Heart left ventricle (tissue), 16 donors: ENCODE data around the gene MEIS2. TPM values are rescaled to one million over a fixed set of nuclear protein-coding genes. Genes with fewer than 3 reads are reported as not detected.

Source experiments
- ATAC-seq, 4 donors: fragments of 200-7000 bp; cut with Tn5 transposase; one replicate each; pipeline ENCODE4 v1.9.1; 2020 to 2022; ENCODE audit warnings: moderate library complexity in 4 of 4, mild to moderate bottlenecking in 3 of 4, moderate number of reproducible peaks in 1 of 4
- DNase-seq, 5 donors: peaks; one replicate each; pipeline ENCODE4 v3.0.0-alpha.2; 2020
- H3K27ac ChIP-seq, 12 donors: fragments of 200-600 bp; sonication (generic) in 4 of 12; one replicate each; pipeline versions ENCODE4 v1.5.0 to v1.8.0; 2016 to 2022; ENCODE audit warnings: mild to moderate bottlenecking in 2 of 12
- H3K27me3 ChIP-seq, 9 donors: fragments of 200-600 bp; sonication (generic) in 2 of 9; one replicate each; pipeline versions ENCODE4 v1.5.1 to v1.8.0; 2016 to 2022; ENCODE audit warnings: mild to moderate bottlenecking in 3 of 9
- H3K36me3 ChIP-seq, 9 donors: fragments of 200-600 bp; sonication (generic) in 2 of 9; one replicate each; pipeline versions ENCODE4 v1.5.0 to v1.8.0; 2018 to 2022; ENCODE audit warnings: mild to moderate bottlenecking in 2 of 9
- H3K4me1 ChIP-seq, 12 donors: fragments of 200-600 bp; sonication (generic) in 4 of 12; one replicate each; pipeline versions ENCODE4 v1.5.0 to v1.8.0; 2016 to 2022; ENCODE audit warnings: mild to moderate bottlenecking in 3 of 12
- H3K4me3 ChIP-seq, 12 donors: fragments of 200-600 bp; sonication (generic) in 4 of 12; one replicate each; pipeline versions ENCODE4 v1.5.0 to v1.8.0; 2017 to 2022; ENCODE audit warnings: mild to moderate bottlenecking in 9 of 12, moderate library complexity in 4 of 12
- H3K9me3 ChIP-seq, 12 donors: fragments of 200-600 bp; sonication (generic) in 4 of 12; one replicate each; pipeline versions ENCODE4 v1.5.0 to v1.8.0; 2016 to 2022; ENCODE audit warnings: mild to moderate bottlenecking in 1 of 12
- CTCF ChIP-seq, 12 donors: fragments of 200-600 bp; sonication (generic) in 4 of 12; IDR thresholded peaks; one replicate each; pipeline versions ENCODE4 v1.5.0 to v1.8.0; 2018 to 2022; ENCODE audit warnings: antibody characterized with exemption in 12 of 12, mild to moderate bottlenecking in 5 of 12
- POLR2A ChIP-seq, 2 donors: fragments of 450-650 bp; IDR thresholded peaks; one replicate each; pipeline ENCODE4 v1.6.1; 2017; ENCODE audit warnings: antibody characterized with exemption in 2 of 2, mild to moderate bottlenecking in 2 of 2, moderate library complexity in 2 of 2
- WGBS, 4 donors: extraction: QIAGEN DNeasy Blood & Tissue Kit in 2 of 4; methylation state at CpG; one replicate each; pipeline versions ENCODE4 v1.1.5 to v1.1.7; 2013 to 2018; 5-methylcytosine and 5-hydroxymethylcytosine counted together
- intact Hi-C, 10 donors: fragments of 100-400 bp; cut with DNase I; formaldehyde crosslinking; loops; one replicate each; pipeline versions ENCODE4 v1.11.1 to v1.14.2; 2022
- polyA plus RNA-seq, 2 donors: library from polyadenylated mRNA; stranded (reverse); fragments of 200-250 nt; gene quantifications; one replicate each; pipeline ENCODE4 v1.2.3, GENCODE V29; 2013
- total RNA-seq, 9 donors: library from RNA; depleted of rRNA in 2 of 9; stranded (reverse); fragments of >200 nt in 2 of 9; fragmentation: NEBNext Ultra II Directional in 3 of 9; extraction: Animal tissue kit (Norgen Biotek cat#: 25700) in 3 of 9; gene quantifications; one replicate each; pipeline versions ENCODE4 v1.1.0 to v1.2.4, GENCODE V29; 2016 to 2023
- donor health status: ischemic (EF 13 %, LVEDD 7.1; RV severe dilation, severe dysfunction).
- donor health status: healthy with polysubstance abuse.
- donor health status: DM: no; HTN: yes; CAD: no.
- donor health status: DM: no; HTN: no; CAD: no.
- donor health status: ischemic (EF 25% LVEDD 6.9; RV normal size, moderate dysfunction).
- donor health status: ischemic (EF 25% LVEDD 5.7; RV mildly dilated, moderate dysfunction).
- donor health status: healthy.
- donor health status: DM: yes; HTN: yes; CAD: no.
- donor health status: ischemic (EF 35%, LVEDD 5.7; RV mildly dilated, moderate dysfunction).
- donor health status: nonischemic (EF 11% LVEDD 7.7; RV severe dilation, severe dysfunction).
- donor health status: DM: yes; HTN: yes; CAD: no.
- donor health status: PGD.
- donor health status: ischemic (EF 29% LVEDD 5.4; RV normal size, mild dysfunction).
- donor health status: nonischemic (EF 23%, LVEDD 6.1; RV moderate dilation, normal function).

The MEIS2 gene
- total and polyA plus RNA-seq, 11 donors = 13.2 to 89.7 (median 49.7) TPM

- no peak for ATAC-seq
- WGBS, 4 donors = 48 to 68% (median 59%) methylated on average over 27 of the region's 27 CpGs
- intact Hi-C loops = loop anchor here in 9 of 10 donors (5.0 to 10.0 kb wide), 5 partner anchors 216 to 519 kb away; no protein-coding TSS in a partner anchor
- DNase-seq = no peak
- Histone ChIP-seq H3K4me1 (peaks cover 0 to 19% (median 4%) of the 10 kb centered on the region in 12 donors), H3K4me3 (peak overlapping the region in 6 of 12 donors; percentile 66 to 80 (median 76)), H3K36me3 (no peaks in the 10 kb centered on the region), H3K9me3 (no peaks in the 10 kb centered on the region), H3K27ac (peak overlapping the region in 3 of 12 donors; percentile 28 to 98 (median 54)), H3K27me3 (peaks cover 0 to 74% (median 13%) of the 10 kb centered on the region in 9 donors)
- TF ChIP-seq CTCF (IDR thresholded peaks at IDR 0.05) (no peak), POLR2A (IDR thresholded peaks at IDR 0.05) (no peak)
These were observed 3.4 kb upstream of the MEIS2 start for GRCh38 chr15:37103475-37104423.

GRCh38 chr15:37103163-37103435 lies 2.8 kb upstream of the MEIS2 start:
- TF ChIP-seq POLR2A (IDR thresholded peaks at IDR 0.05) (no peak), CTCF (IDR thresholded peaks at IDR 0.05) (no peak)
- peaks cover 0 to 19% (median 4%) of the 10 kb centered on the region in 12 donors for H3K4me1 ChIP-seq
- H3K36me3 ChIP-seq = no peaks in the 10 kb centered on the region
- peak overlapping the region in 11 of 12 donors; percentile 62 to 80 (median 75) for H3K4me3 ChIP-seq
- ATAC-seq (no peak), DNase-seq (no peak)
- peaks cover 0 to 70% (median 13%) of the 10 kb centered on the region in 9 donors for H3K27me3 ChIP-seq
- 18 to 41% (median 37%) methylated on average over 2 of the region's 2 CpGs for WGBS, 4 donors
- H3K27ac ChIP-seq = peak overlapping the region in 6 of 12 donors; percentile 92 to 98 (median 98)
- intact Hi-C loops = loop anchor here in 9 of 10 donors (5.0 to 10.0 kb wide), 5 partner anchors 216 to 518 kb away; no protein-coding TSS in a partner anchor
- no peaks in the 10 kb centered on the region for H3K9me3 ChIP-seq

GRCh38 chr15:37102305-37103162 lies 2.2 kb upstream of the MEIS2 start:
- peaks cover 0 to 19% (median 4%) of the 10 kb centered on the region in 12 donors for H3K4me1 ChIP-seq
- DNase-seq (peak in 1 of 5 donors; percentile 42), ATAC-seq (no peak)
- H3K9me3 ChIP-seq = no peaks in the 10 kb centered on the region
- TF ChIP-seq CTCF (IDR thresholded peaks at IDR 0.05) = no peak
- no peak for TF ChIP-seq POLR2A (IDR thresholded peaks at IDR 0.05)
- no peaks in the 10 kb centered on the region for H3K36me3 ChIP-seq
- peaks cover 0 to 69% (median 13%) of the 10 kb centered on the region in 9 donors for H3K27me3 ChIP-seq
- H3K4me3 ChIP-seq = peak overlapping the region; percentile 62 to 82 (median 76)
- H3K27ac ChIP-seq = peak overlapping the region; percentile 36 to 98 (median 96)
- intact Hi-C loops = loop anchor here in 9 of 10 donors (5.0 to 10.0 kb wide), 5 partner anchors 215 to 518 kb away; no protein-coding TSS in a partner anchor
- 2 to 4% (median 3%) methylated on average over 38 of the region's 38 CpGs for WGBS, 4 donors
